ENCODE data around the gene HSPA14.

HSPA14 gene

GRCh38 chr10:14821635-14822375 lies 16.3 kb upstream of the HSPA14 start:
- ATAC-seq (replicated peaks; ENCODE audit: extremely low read depth, poor library complexity, severe bottlenecking) (no peak), DNase-seq (ENCODE audit: low spot score in 2 of 2) (no peak)
- no peaks in the 10 kb centered on the region for H3K36me3 Mint-ChIP-seq (ENCODE audit: insufficient read depth)
- H3K27ac Mint-ChIP-seq (ENCODE audit: low read depth): no peak overlapping the region
- no peaks in the 10 kb centered on the region for H3K9me3 Mint-ChIP-seq
- no peaks in the 10 kb centered on the region for H3K27me3 Mint-ChIP-seq
- no peak overlapping the region for H3K4me3 Mint-ChIP-seq
- peaks cover 6% of the 10 kb centered on the region for H3K4me1 Mint-ChIP-seq

GRCh38 chr10:14822879-14823755 lies 15.0 kb upstream of the HSPA14 start:
- no peaks in the 10 kb centered on the region for H3K9me3 Mint-ChIP-seq
- ATAC-seq (replicated peaks; ENCODE audit: extremely low read depth, poor library complexity, severe bottlenecking): peak; percentile 58
- no peak overlapping the region for H3K4me3 Mint-ChIP-seq
- DNase-seq (ENCODE audit: low spot score in 2 of 2): no peak
- no peaks in the 10 kb centered on the region for H3K36me3 Mint-ChIP-seq (ENCODE audit: insufficient read depth)
- peaks cover 6% of the 10 kb centered on the region for H3K4me1 Mint-ChIP-seq
- H3K27me3 Mint-ChIP-seq: no peaks in the 10 kb centered on the region
- no peak overlapping the region for H3K27ac Mint-ChIP-seq (ENCODE audit: low read depth)

GRCh38 chr10:14823966-14824365 lies 14.1 kb upstream of the HSPA14 start:
- H3K27ac Mint-ChIP-seq (ENCODE audit: low read depth): no peak overlapping the region
- no peaks in the 10 kb centered on the region for H3K27me3 Mint-ChIP-seq
- H3K4me1 Mint-ChIP-seq: peaks cover 6% of the 10 kb centered on the region
- no peaks in the 10 kb centered on the region for H3K36me3 Mint-ChIP-seq (ENCODE audit: insufficient read depth)
- H3K4me3 Mint-ChIP-seq: no peak overlapping the region
- H3K9me3 Mint-ChIP-seq: no peaks in the 10 kb centered on the region
- DNase-seq (ENCODE audit: low spot score in 2 of 2): no peak
- ATAC-seq (replicated peaks; ENCODE audit: extremely low read depth, poor library complexity, severe bottlenecking): no peak

GRCh38 chr10:14826076-14826829 lies 11.9 kb upstream of the HSPA14 start:
- DNase-seq (ENCODE audit: low spot score in 2 of 2) (no peak), ATAC-seq (replicated peaks; ENCODE audit: extremely low read depth, poor library complexity, severe bottlenecking) (no peak)
- H3K27ac Mint-ChIP-seq (ENCODE audit: low read depth): peak overlapping the region; percentile 7
- no peaks in the 10 kb centered on the region for H3K9me3 Mint-ChIP-seq
- peaks cover 6% of the 10 kb centered on the region for H3K4me1 Mint-ChIP-seq
- no peak overlapping the region for H3K4me3 Mint-ChIP-seq
- H3K27me3 Mint-ChIP-seq: no peaks in the 10 kb centered on the region
- H3K36me3 Mint-ChIP-seq (ENCODE audit: insufficient read depth): no peaks in the 10 kb centered on the region

- H3K4me3 Mint-ChIP-seq: no peak overlapping the region
- H3K4me1 Mint-ChIP-seq: peaks cover 7% of the 10 kb centered on the region
- H3K36me3 Mint-ChIP-seq (ENCODE audit: insufficient read depth): peaks cover 12% of the 10 kb centered on the region
- H3K9me3 Mint-ChIP-seq: no peaks in the 10 kb centered on the region
- DNase-seq (ENCODE audit: low spot score in 2 of 2) (no peak), ATAC-seq (replicated peaks; ENCODE audit: extremely low read depth, poor library complexity, severe bottlenecking) (no peak)
- no peak overlapping the region for H3K27ac Mint-ChIP-seq (ENCODE audit: low read depth)
- H3K27me3 Mint-ChIP-seq: no peaks in the 10 kb centered on the region
These were observed 5.0 kb upstream of the HSPA14 start for GRCh38 chr10:14833106-14833505.

GRCh38 chr10:14836208-14836607 lies 1.9 kb upstream of the HSPA14 start:
- H3K36me3 Mint-ChIP-seq (ENCODE audit: insufficient read depth): peaks cover 21% of the 10 kb centered on the region
- H3K9me3 Mint-ChIP-seq: no peaks in the 10 kb centered on the region
- no peaks in the 10 kb centered on the region for H3K27me3 Mint-ChIP-seq
- H3K27ac Mint-ChIP-seq (ENCODE audit: low read depth): no peak overlapping the region
- H3K4me3 Mint-ChIP-seq: no peak overlapping the region
- peaks cover 19% of the 10 kb centered on the region for H3K4me1 Mint-ChIP-seq
- ATAC-seq (replicated peaks; ENCODE audit: extremely low read depth, poor library complexity, severe bottlenecking) (no peak), DNase-seq (ENCODE audit: low spot score in 2 of 2) (no peak)

GRCh38 chr10:14837003-14837756 lies 926 bp upstream of the HSPA14 start:
- DNase-seq (ENCODE audit: low spot score in 2 of 2) (no peak), ATAC-seq (replicated peaks; ENCODE audit: extremely low read depth, poor library complexity, severe bottlenecking) (no peak)
- Mint-ChIP-seq H3K4me3 (peak overlapping the region; percentile 96), H3K9me3 (no peaks in the 10 kb centered on the region), H3K4me1 (peaks cover 23% of the 10 kb centered on the region), H3K27me3 (no peaks in the 10 kb centered on the region), H3K36me3 (ENCODE audit: insufficient read depth) (peaks cover 28% of the 10 kb centered on the region), H3K27ac (ENCODE audit: low read depth) (peak overlapping the region; percentile 93)

GRCh38 chr10:14838582-14839304 lies 637 bp downstream of the HSPA14 start:
- Mint-ChIP-seq H3K36me3 (ENCODE audit: insufficient read depth) (peaks cover 31% of the 10 kb centered on the region), H3K4me3 (peak overlapping the region; percentile 96), H3K27me3 (no peaks in the 10 kb centered on the region), H3K4me1 (peaks cover 25% of the 10 kb centered on the region), H3K9me3 (no peaks in the 10 kb centered on the region), H3K27ac (ENCODE audit: low read depth) (peak overlapping the region; percentile 93)
- ATAC-seq (replicated peaks; ENCODE audit: extremely low read depth, poor library complexity, severe bottlenecking): peak; percentile 2
- DNase-seq (ENCODE audit: low spot score in 2 of 2): peak in 1 of 2 donors; percentile 18

GRCh38 chr10:14839305-14839695 lies 1.2 kb downstream of the HSPA14 start:
- Mint-ChIP-seq H3K27ac (ENCODE audit: low read depth) (peak overlapping the region; percentile 93), H3K27me3 (no peaks in the 10 kb centered on the region), H3K36me3 (ENCODE audit: insufficient read depth) (peaks cover 36% of the 10 kb centered on the region), H3K9me3 (no peaks in the 10 kb centered on the region), H3K4me1 (peaks cover 27% of the 10 kb centered on the region), H3K4me3 (peak overlapping the region; percentile 96)
- DNase-seq (ENCODE audit: low spot score in 2 of 2) (no peak), ATAC-seq (replicated peaks; ENCODE audit: extremely low read depth, poor library complexity, severe bottlenecking) (no peak)

- ATAC-seq (replicated peaks; ENCODE audit: extremely low read depth, poor library complexity, severe bottlenecking) (no peak), DNase-seq (ENCODE audit: low spot score in 2 of 2) (no peak)
- Mint-ChIP-seq H3K9me3 (no peaks in the 10 kb centered on the region), H3K4me3 (peak overlapping the region; percentile 18), H3K4me1 (peaks cover 36% of the 10 kb centered on the region), H3K27ac (ENCODE audit: low read depth) (no peak overlapping the region), H3K36me3 (ENCODE audit: insufficient read depth) (peaks cover 40% of the 10 kb centered on the region), H3K27me3 (no peaks in the 10 kb centered on the region)
These were observed 2.1 kb downstream of the HSPA14 start for GRCh38 chr10:14840178-14840577.

GRCh38 chr10:14843327-14843988 lies 5.4 kb downstream of the HSPA14 start:
- Mint-ChIP-seq H3K27ac (ENCODE audit: low read depth) (no peak overlapping the region), H3K36me3 (ENCODE audit: insufficient read depth) (peaks cover 34% of the 10 kb centered on the region), H3K4me3 (no peak overlapping the region), H3K4me1 (peaks cover 39% of the 10 kb centered on the region), H3K27me3 (no peaks in the 10 kb centered on the region), H3K9me3 (no peaks in the 10 kb centered on the region)
- no peak for DNase-seq (ENCODE audit: low spot score in 2 of 2)
- no peak for ATAC-seq (replicated peaks; ENCODE audit: extremely low read depth, poor library complexity, severe bottlenecking)

Measured in central memory CD8-positive, alpha-beta T cell (primary cell).